HG03064 (cell line): ENCODE data around the gene ZNF212.
"Not testable (repeated sequence)": the region's sequence is repeated elsewhere in the genome, so short reads cannot be mapped to it uniquely, and the experiment has no call there.

Experiments used
- ATAC-seq: cut with Tn5 transposase; IDR thresholded peaks from one replicate; pipeline ENCODE4 v1.9.1; 2021; ENCODE audit warnings: low read depth; ENCODE audit not compliant: unreplicated experiment

The ZNF212 gene

GRCh38 chr7:149251518-149251917 is 12.1 kb downstream of the ZNF212 start:
- not testable (repeated sequence) for ATAC-seq

GRCh38 chr7:149252378-149252777 is 12.9 kb downstream of the ZNF212 start:
- no peak for ATAC-seq

GRCh38 chr7:149253665-149254064 is 14.2 kb downstream of the ZNF212 start:
- no peak for ATAC-seq

GRCh38 chr7:149254181-149254858 is 14.9 kb downstream of the ZNF212 start:
- ATAC-seq, result no peak

- ATAC-seq, result no peak
Measured at GRCh38 chr7:149255174-149255573, 15.7 kb downstream of the ZNF212 start.

- no peak for ATAC-seq
Measured at GRCh38 chr7:149256568-149256967, 17.1 kb downstream of the ZNF212 start.

- no peak for ATAC-seq
Measured at GRCh38 chr7:149257146-149257545, 17.7 kb downstream of the ZNF212 start.

- no peak for ATAC-seq
Measured at GRCh38 chr7:149261316-149261828, 21.9 kb downstream of the ZNF212 start.

- peak; percentile 89 for ATAC-seq
Measured at GRCh38 chr7:149261829-149262617, 22.6 kb downstream of the ZNF212 start, which contains the start of gene ZNF783. TSS of gene ZNF783 (plus strand) at chr7:149262196. CDS start at chr7:149262334, 138 bp downstream.

- ATAC-seq, result no peak
Measured at GRCh38 chr7:149266451-149266850, 27.0 kb downstream of the ZNF212 start.

GRCh38 chr7:149267733-149268132 is 28.3 kb downstream of the ZNF212 start:
- no peak for ATAC-seq

- not testable (repeated sequence) for ATAC-seq
Measured at GRCh38 chr7:149274424-149274823, 35.0 kb downstream of the ZNF212 start.

GRCh38 chr7:149277871-149278270 is 38.4 kb downstream of the ZNF212 start:
- ATAC-seq, result no peak

GRCh38 chr7:149278396-149278795 is 38.9 kb downstream of the ZNF212 start:
- no peak for ATAC-seq

GRCh38 chr7:149279111-149279743 is 39.8 kb downstream of the ZNF212 start:
- ATAC-seq, result no peak

- no peak for ATAC-seq
Measured at GRCh38 chr7:149280151-149280550, 40.7 kb downstream of the ZNF212 start.

GRCh38 chr7:149280661-149281507 is 41.4 kb downstream of the ZNF212 start:
- no peak for ATAC-seq

GRCh38 chr7:149281508-149282330 is 42.3 kb downstream of the ZNF212 start:
- ATAC-seq, result no peak

GRCh38 chr7:149282331-149282655 is 42.8 kb downstream of the ZNF212 start:
- ATAC-seq, result no peak

- no peak for ATAC-seq
Measured at GRCh38 chr7:149283321-149283720, 43.9 kb downstream of the ZNF212 start.
